A549 (cell line): ENCODE measurements around the gene UNC79.

Source experiments
- EHMT2 ChIP-seq: fragments of 200-600 bp; sonication (generic); IDR thresholded peaks from 2 replicates; pipeline ENCODE4 v1.6.1; 2016; ENCODE audit warnings: antibody characterized with exemption, low read depth, mild to moderate bottlenecking, moderate library complexity
- EP300 ChIP-seq, 2 experiments: fragments of >200 bp; sonication (Bioruptor Twin); formaldehyde crosslinking; IDR thresholded peaks; 2 replicates in 1 of 2; 3 replicates in 1 of 2; pipeline ENCODE4 v1.6.1; 2016 to 2017
- FOSB ChIP-seq: fragments of 250-450 bp; sonication (Bioruptor Pico); IDR thresholded peaks from 2 replicates; pipeline ENCODE4 v1.5.0; 2020; ENCODE audit warnings: mild to moderate bottlenecking, moderate library complexity
- KDM5A ChIP-seq: fragments of 200-600 bp; sonication (generic); IDR thresholded peaks from 2 replicates; pipeline ENCODE4 v1.6.1; 2016; ENCODE audit warnings: antibody characterized with exemption, mild to moderate bottlenecking
- MAZ ChIP-seq: fragments of 150-350 bp; IDR thresholded peaks from 2 replicates; pipeline ENCODE4 v1.6.1; 2014; ENCODE audit warnings: antibody characterized with exemption, low read depth, low read length, borderline replicate concordance
- ZFP36 ChIP-seq: fragments of 450-650 bp; IDR thresholded peaks from 2 replicates; pipeline ENCODE4 v1.6.1; 2014; ENCODE audit warnings: borderline replicate concordance; ENCODE audit not compliant: partially characterized antibody
- ZNF302 ChIP-seq: fragments of 250-450 bp; sonication (Bioruptor Pico); IDR thresholded peaks from 2 replicates; pipeline ENCODE4 v1.9.0; 2021; ENCODE audit warnings: inconsistent platforms, mild to moderate bottlenecking, moderate library complexity
- TF ChIP-seq, protein P1 (sequence below): fragments of 150-350 bp; IDR thresholded peaks from 2 replicates; pipeline ENCODE4 v1.6.1; 2014; ENCODE audit warnings: low read depth, mild to moderate bottlenecking, low read length
- TF ChIP-seq, protein P2 (sequence below): IDR thresholded peaks from 2 replicates; pipeline ENCODE4 v1.6.1; 2012

DNA sequence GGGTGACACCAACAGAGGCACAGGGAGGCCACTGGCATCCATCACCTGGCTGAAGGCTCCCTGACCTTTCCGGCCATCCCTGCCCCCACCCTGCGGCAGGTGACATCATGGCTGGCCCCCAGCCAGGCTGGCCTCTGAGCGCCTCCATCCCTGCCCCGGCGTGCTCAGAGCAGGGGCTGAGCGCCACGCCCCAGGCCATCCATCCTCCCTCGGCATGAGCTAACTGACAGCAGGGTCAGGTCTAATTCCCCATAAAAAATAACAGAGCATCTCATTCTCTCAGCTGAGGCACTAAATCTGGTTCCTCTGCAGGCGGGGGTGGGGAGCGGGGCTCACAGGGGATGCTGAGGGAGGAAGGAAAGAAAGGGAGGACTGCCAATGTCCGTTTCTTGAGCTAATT lies 306.9 kb downstream of the UNC79 start:
- TF ChIP-seq EHMT2 (no peak), MAZ (no peak), EP300 (IDR thresholded peaks at IDR 0.05) (no peak), FOSB (CRISPR knock-in tag) (no peak), KDM5A (no peak), ZFP36 (no peak), ZNF302 (CRISPR knock-in tag) (no peak)
- TF ChIP-seq, protein P1, sequence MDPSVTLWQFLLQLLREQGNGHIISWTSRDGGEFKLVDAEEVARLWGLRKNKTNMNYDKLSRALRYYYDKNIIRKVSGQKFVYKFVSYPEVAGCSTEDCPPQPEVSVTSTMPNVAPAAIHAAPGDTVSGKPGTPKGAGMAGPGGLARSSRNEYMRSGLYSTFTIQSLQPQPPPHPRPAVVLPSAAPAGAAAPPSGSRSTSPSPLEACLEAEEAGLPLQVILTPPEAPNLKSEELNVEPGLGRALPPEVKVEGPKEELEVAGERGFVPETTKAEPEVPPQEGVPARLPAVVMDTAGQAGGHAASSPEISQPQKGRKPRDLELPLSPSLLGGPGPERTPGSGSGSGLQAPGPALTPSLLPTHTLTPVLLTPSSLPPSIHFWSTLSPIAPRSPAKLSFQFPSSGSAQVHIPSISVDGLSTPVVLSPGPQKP, result no peak
- TF ChIP-seq, protein P2, sequence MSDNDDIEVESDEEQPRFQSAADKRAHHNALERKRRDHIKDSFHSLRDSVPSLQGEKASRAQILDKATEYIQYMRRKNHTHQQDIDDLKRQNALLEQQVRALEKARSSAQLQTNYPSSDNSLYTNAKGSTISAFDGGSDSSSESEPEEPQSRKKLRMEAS, result no peak
